Activated CD4-positive, CD25-positive, alpha-beta regulatory T cell treated with anti-CD3 and anti-CD28 coated beads, Interleukin-2, amount 50 U/mL, for 16 hours (primary cell): ENCODE results near the gene ERBIN.
"Not testable (repeated sequence)": the region's sequence is repeated elsewhere in the genome, so short reads cannot be mapped to it uniquely, and the experiment has no call there.

Experiments
- DNase-seq: peaks from one replicate; pipeline ENCODE4 v3.0.0-alpha.2; 2020; ENCODE audit warnings: low read depth, low spot score

ERBIN gene

GRCh38 chr5:66002415-66002814 lies 76.0 kb downstream of the ERBIN start:
- DNase-seq: no peak

GRCh38 chr5:66004216-66004615 lies 77.8 kb downstream of the ERBIN start:
- DNase-seq: no peak

GRCh38 chr5:66009277-66009676 lies 82.9 kb downstream of the ERBIN start:
- no peak for DNase-seq

GRCh38 chr5:66010476-66010875 lies 84.1 kb downstream of the ERBIN start:
- DNase-seq: no peak

GRCh38 chr5:66012271-66012670 lies 85.9 kb downstream of the ERBIN start:
- no peak for DNase-seq

GRCh38 chr5:66013397-66013796 lies 87.0 kb downstream of the ERBIN start:
- no peak for DNase-seq

- DNase-seq: no peak
These were observed 87.5 kb downstream of the ERBIN start for GRCh38 chr5:66013906-66014305.

GRCh38 chr5:66015196-66015960 lies 89.0 kb downstream of the ERBIN start:
- no peak for DNase-seq

- no peak for DNase-seq
These were observed 95.2 kb downstream of the ERBIN start for GRCh38 chr5:66021585-66021984.

GRCh38 chr5:66039296-66039695 lies 112.9 kb downstream of the ERBIN start:
- DNase-seq: no peak

GRCh38 chr5:66039701-66040100 lies 113.3 kb downstream of the ERBIN start:
- no peak for DNase-seq

- DNase-seq: no peak
These were observed 115.3 kb downstream of the ERBIN start for GRCh38 chr5:66041627-66042026.

GRCh38 chr5:66057239-66057638 lies 130.9 kb downstream of the ERBIN start:
- no peak for DNase-seq

GRCh38 chr5:66061320-66061719 lies 134.9 kb downstream of the ERBIN start:
- DNase-seq: not testable (repeated sequence)

GRCh38 chr5:66063061-66063460 lies 136.7 kb downstream of the ERBIN start:
- not testable (repeated sequence) for DNase-seq

- no peak for DNase-seq
These were observed 140.5 kb downstream of the ERBIN start for GRCh38 chr5:66066826-66067225.

- DNase-seq: no peak
These were observed 145.7 kb downstream of the ERBIN start for GRCh38 chr5:66072031-66072430.

- DNase-seq: no peak
These were observed 148.5 kb downstream of the ERBIN start for GRCh38 chr5:66074901-66075300.

- DNase-seq: no peak
These were observed 154.3 kb downstream of the ERBIN start for GRCh38 chr5:66080664-66081063.

- no peak for DNase-seq
These were observed 163.0 kb downstream of the ERBIN start for GRCh38 chr5:66089384-66089783.

GRCh38 chr5:66100851-66101250 lies 174.5 kb downstream of the ERBIN start:
- DNase-seq: no peak

GRCh38 chr5:66113160-66113559 lies 186.8 kb downstream of the ERBIN start:
- no peak for DNase-seq

- no peak for DNase-seq
These were observed 191.9 kb downstream of the ERBIN start for GRCh38 chr5:66118304-66118703.
